HG03460 (cell line): ENCODE data around the gene PKP3.

ENCODE experiments used
- ATAC-seq: cut with Tn5 transposase; IDR thresholded peaks from one replicate; pipeline ENCODE4 v1.9.1; 2021; ENCODE audit not compliant: unreplicated experiment

PKP3 gene

GRCh38 chr11:441418-442274 lies 47.6 kb downstream of the PKP3 start, which contains the start of gene ANO9:
Gene ANO9 (minus strand): TSS chr11:442011. CDS start chr11:441926, 85 bp downstream.
- peak; percentile 78 for ATAC-seq

- no peak for ATAC-seq
These were observed 48.6 kb downstream of the PKP3 start for GRCh38 chr11:442611-443081.

GRCh38 chr11:443542-444199 lies 49.7 kb downstream of the PKP3 start:
- no peak for ATAC-seq

GRCh38 chr11:444396-445144 lies 50.6 kb downstream of the PKP3 start:
- ATAC-seq: no peak

- ATAC-seq: no peak
These were observed 52.0 kb downstream of the PKP3 start for GRCh38 chr11:445765-446588.

GRCh38 chr11:446891-447290 lies 52.9 kb downstream of the PKP3 start:
- no peak for ATAC-seq

- peak; percentile 35 for ATAC-seq
These were observed 54.1 kb downstream of the PKP3 start for GRCh38 chr11:447923-448731.

GRCh38 chr11:449889-450808 lies 56.1 kb downstream of the PKP3 start, which contains the start of gene PTDSS2:
Gene PTDSS2 (plus strand): TSS chr11:450279. CDS start chr11:450456, 177 bp downstream.
- peak; percentile 76 for ATAC-seq

- ATAC-seq: no peak
These were observed 56.9 kb downstream of the PKP3 start for GRCh38 chr11:450809-451451.

GRCh38 chr11:451738-452137 lies 57.7 kb downstream of the PKP3 start:
- no peak for ATAC-seq

GRCh38 chr11:452203-452744 lies 58.3 kb downstream of the PKP3 start:
- ATAC-seq: no peak

- no peak for ATAC-seq
These were observed 59.0 kb downstream of the PKP3 start for GRCh38 chr11:452916-453527.

- no peak for ATAC-seq
These were observed 59.6 kb downstream of the PKP3 start for GRCh38 chr11:453564-453963.

GRCh38 chr11:454043-454442 lies 60.0 kb downstream of the PKP3 start:
- ATAC-seq: no peak
